Measurements from ENCODE around the gene ADAM19. TPM values are rescaled to one million over a fixed set of nuclear protein-coding genes. Genes with fewer than 3 reads are reported as not detected.

The ADAM19 gene
- total RNA-seq, 2 donors from 2014 or later, result 130 to 140 TPM

DNA sequence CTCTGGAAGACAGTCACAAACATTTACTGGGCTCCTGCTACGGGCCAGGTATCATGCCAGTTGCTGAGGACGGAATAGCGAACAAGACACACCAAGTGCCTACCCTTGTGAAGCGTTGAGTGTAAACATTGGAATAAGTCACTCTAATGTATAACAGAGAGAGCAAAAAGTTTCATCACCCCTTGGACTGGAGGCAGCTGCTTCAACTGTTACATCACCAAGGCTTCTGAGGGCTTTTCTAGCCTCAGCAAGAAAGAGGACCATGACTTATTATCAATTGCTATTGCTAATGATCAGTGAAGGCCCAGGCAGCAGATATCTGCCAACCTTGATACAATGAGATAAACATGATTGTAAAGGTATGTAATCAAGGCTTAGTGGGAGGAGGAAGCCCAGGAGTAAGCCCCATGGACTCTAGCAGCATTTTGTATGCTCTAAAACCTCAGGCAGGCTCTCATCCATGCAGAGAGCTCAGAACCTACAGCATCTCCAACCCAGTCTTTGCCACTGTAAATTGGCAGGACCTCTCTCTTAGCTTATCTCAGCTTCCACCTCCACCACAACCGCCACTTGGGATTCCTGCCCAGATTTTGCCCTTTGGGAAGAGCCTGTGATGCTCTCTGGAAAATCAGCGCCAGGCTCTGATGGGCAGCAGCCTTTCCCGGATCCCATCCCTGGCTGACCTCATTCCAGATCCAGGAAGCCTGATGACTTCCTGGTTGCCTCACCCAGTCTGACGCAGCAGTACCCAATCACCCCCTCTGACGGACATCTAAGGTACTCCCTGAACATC, 54.5 kb downstream of the ADAM19 start:
- peaks cover 8% of the 10 kb centered on the region for H3K36me3 Mint-ChIP-seq (ENCODE audit: low read depth)
- no peak for DNase-seq
- no peaks in the 10 kb centered on the region for H3K27me3 Mint-ChIP-seq
- no peaks in the 10 kb centered on the region for H3K9me3 ChIP-seq (ENCODE audit: control insufficient read depth, low read length, poor library complexity, severe bottlenecking)
- peaks cover 34% of the 10 kb centered on the region for H3K4me1 Mint-ChIP-seq
- ATAC-seq, result no peak
- peak overlapping the region; percentile 87 for H3K27ac Mint-ChIP-seq
- H3K4me3 Mint-ChIP-seq, result peak overlapping the region; percentile 41

DNA sequence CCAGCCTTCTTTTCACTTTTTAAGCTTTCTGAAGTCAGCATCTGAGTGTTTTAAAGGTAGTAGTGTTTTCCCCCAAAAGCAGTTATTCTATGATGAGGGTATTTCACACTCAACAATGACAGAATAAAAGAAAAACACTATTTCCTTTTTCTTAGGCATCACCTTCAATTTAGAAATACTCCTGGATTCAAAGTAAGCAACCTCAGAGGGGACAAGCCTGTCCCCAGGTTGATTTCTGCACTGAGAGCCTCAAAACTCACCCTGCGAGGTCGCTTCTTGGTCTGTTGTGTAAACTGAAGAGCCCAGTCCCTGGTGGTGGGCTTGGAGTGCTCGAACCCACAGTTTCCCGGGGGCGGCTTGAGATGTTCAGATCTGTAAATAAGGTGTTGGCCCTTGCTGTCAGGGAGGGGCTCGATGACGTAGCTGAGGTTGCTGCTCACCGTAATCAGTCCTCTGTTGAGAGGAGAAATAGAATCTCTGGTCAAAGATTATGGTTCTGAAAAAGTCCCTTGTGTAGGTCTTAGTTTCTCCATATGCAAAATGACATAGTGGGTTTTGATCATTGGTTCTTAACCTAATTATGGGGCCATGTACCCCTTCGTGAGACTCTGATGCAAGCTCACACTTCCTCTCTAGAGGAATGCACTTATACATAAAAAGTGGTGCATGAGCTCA, 55.9 kb downstream of the ADAM19 start:
- no peak for DNase-seq
- H3K27ac Mint-ChIP-seq, result peak overlapping the region; percentile 66
- H3K36me3 Mint-ChIP-seq (ENCODE audit: low read depth), result peaks cover 8% of the 10 kb centered on the region
- ATAC-seq, result peak; percentile 66
- no peaks in the 10 kb centered on the region for H3K9me3 ChIP-seq (ENCODE audit: control insufficient read depth, low read length, poor library complexity, severe bottlenecking)
- H3K27me3 Mint-ChIP-seq, result no peaks in the 10 kb centered on the region
- no peak overlapping the region for H3K4me3 Mint-ChIP-seq
- H3K4me1 Mint-ChIP-seq, result peaks cover 28% of the 10 kb centered on the region

GRCh38 chr5:157518963-157519362, 56.6 kb downstream of the ADAM19 start:
- no peak for ATAC-seq
- peaks cover 27% of the 10 kb centered on the region for H3K4me1 Mint-ChIP-seq
- H3K27me3 Mint-ChIP-seq, result no peaks in the 10 kb centered on the region
- H3K27ac Mint-ChIP-seq, result peak overlapping the region; percentile 66
- H3K9me3 ChIP-seq (ENCODE audit: control insufficient read depth, low read length, poor library complexity, severe bottlenecking), result no peaks in the 10 kb centered on the region
- no peak overlapping the region for H3K4me3 Mint-ChIP-seq
- no peak for DNase-seq
- H3K36me3 Mint-ChIP-seq (ENCODE audit: low read depth), result peaks cover 10% of the 10 kb centered on the region

DNA sequence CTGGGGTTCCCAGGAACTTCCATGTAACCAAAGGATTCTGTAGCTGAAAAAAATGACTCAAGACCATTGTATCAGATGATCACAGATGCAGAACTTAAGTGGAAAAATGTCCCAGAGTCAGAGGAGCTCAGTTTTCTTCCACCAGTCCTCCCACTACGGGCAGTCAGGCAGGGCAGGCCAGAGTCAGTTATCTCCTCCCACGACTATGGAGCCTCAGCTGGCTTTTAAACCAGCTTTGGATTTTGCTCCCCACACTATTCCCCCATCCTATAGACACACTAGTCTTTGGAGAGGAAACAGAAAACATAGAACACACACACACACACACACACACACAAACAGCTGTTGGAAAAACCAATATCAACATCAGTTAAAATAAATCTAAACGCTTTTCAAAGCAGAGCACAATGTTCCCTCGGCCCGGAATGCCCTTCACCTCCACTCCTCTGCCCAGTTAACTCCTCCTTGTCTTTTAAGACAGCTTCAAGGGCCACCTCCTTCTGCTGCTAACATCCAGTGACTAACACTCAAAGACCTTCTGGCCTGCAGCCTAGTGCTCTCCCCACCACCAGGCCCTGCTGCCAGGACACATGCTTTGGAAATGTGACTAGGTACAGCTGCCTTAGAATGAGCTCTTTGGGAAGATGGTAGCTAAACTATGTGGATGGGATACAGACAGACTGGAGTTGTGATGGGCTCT, 58.8 kb downstream of the ADAM19 start:
- no peak overlapping the region for H3K4me3 Mint-ChIP-seq
- peaks cover 35% of the 10 kb centered on the region for H3K4me1 Mint-ChIP-seq
- peak overlapping the region; percentile 72 for H3K27ac Mint-ChIP-seq
- ATAC-seq (no peak), DNase-seq (no peak)
- H3K9me3 ChIP-seq (ENCODE audit: control insufficient read depth, low read length, poor library complexity, severe bottlenecking), result no peaks in the 10 kb centered on the region
- H3K27me3 Mint-ChIP-seq, result no peaks in the 10 kb centered on the region
- H3K36me3 Mint-ChIP-seq (ENCODE audit: low read depth), result peaks cover 14% of the 10 kb centered on the region

DNA sequence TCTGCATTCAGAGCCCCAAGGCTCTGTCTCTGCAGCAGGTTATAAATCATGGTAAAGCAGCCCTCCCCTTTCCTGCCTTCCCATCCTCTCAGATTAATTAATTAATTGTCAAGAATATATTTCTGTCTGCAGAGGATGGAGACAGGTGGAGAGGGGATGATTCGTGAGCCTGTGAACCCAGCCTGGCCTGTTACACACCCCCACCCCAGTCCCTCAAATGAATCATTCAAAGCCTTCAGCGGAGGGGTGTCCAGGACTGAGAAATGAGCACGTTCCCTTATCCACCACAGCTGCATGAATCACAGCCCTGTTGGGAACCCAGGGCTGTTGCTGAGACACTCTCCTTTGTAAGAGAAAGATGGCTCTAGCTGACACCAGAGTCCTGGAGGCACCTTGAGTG, 59.6 kb downstream of the ADAM19 start:
- Mint-ChIP-seq H3K27ac (peak overlapping the region; percentile 72), H3K36me3 (ENCODE audit: low read depth) (peaks cover 9% of the 10 kb centered on the region), H3K4me3 (no peak overlapping the region), H3K4me1 (peaks cover 31% of the 10 kb centered on the region), H3K27me3 (no peaks in the 10 kb centered on the region)
- DNase-seq, result no peak
- no peak for ATAC-seq
- no peaks in the 10 kb centered on the region for H3K9me3 ChIP-seq (ENCODE audit: control insufficient read depth, low read length, poor library complexity, severe bottlenecking)

DNA sequence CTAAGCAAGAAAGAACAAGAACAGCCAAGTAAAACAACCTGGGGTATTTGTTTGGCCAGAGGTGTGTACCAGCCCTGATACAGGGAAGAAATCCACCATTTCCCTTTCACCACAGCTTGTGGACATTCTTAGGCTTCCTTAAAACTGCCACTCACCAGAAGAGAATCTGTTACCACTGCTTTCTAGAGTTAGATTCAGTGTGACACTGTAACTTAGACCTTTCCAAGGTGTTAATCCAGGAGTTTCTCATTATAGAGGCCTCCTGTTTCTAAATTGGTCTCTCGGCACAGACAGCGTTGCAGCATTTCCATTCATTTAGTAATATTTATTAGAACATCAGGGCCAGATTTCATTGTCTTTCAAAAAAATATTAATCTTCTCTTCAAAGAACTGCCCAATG, 60.6 kb downstream of the ADAM19 start:
- ATAC-seq, result no peak
- peaks cover 29% of the 10 kb centered on the region for H3K4me1 Mint-ChIP-seq

DNA sequence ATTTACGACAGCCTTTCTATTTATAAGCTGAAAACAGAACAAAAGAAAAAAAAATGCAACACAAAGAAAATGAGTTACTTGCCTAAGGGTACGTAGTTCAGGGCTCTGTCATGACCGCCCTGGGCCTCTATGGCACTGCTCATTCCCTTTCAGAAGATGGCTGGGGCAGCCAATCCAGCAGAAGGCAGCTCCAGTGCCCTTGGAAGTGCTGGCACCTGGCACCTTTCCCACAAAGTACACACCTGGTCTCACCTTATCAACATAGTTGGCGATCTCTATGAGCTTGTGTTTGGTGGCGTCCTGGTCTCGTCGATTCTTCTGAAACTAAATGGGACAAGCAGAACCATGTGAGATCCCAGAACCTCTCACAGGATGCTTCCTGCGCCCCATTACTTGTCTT, 62.4 kb downstream of the ADAM19 start:
- Mint-ChIP-seq H3K36me3 (ENCODE audit: low read depth) (peaks cover 13% of the 10 kb centered on the region), H3K4me1 (peaks cover 36% of the 10 kb centered on the region), H3K27ac (peak overlapping the region; percentile 86), H3K27me3 (no peaks in the 10 kb centered on the region), H3K4me3 (no peak overlapping the region)
- ATAC-seq (no peak), DNase-seq (no peak)
- H3K9me3 ChIP-seq (ENCODE audit: control insufficient read depth, low read length, poor library complexity, severe bottlenecking), result no peaks in the 10 kb centered on the region

More for the DNA sequence above, 60.6 kb downstream of the ADAM19 start:
- H3K4me3 Mint-ChIP-seq, result no peak overlapping the region
- no peak for DNase-seq
- H3K27ac Mint-ChIP-seq, result peak overlapping the region; percentile 88
- no peaks in the 10 kb centered on the region for H3K27me3 Mint-ChIP-seq
- H3K36me3 Mint-ChIP-seq (ENCODE audit: low read depth), result peaks cover 9% of the 10 kb centered on the region
- H3K9me3 ChIP-seq (ENCODE audit: control insufficient read depth, low read length, poor library complexity, severe bottlenecking), result no peaks in the 10 kb centered on the region

GRCh38 chr5:157511651-157512644, 63.6 kb downstream of the ADAM19 start:
- DNase-seq (peak in 1 of 3 donors; percentile 15), ATAC-seq (peak; percentile 50)
- H3K36me3 Mint-ChIP-seq (ENCODE audit: low read depth), result peaks cover 11% of the 10 kb centered on the region
- H3K4me1 Mint-ChIP-seq, result peaks cover 35% of the 10 kb centered on the region
- no peak overlapping the region for H3K4me3 Mint-ChIP-seq
- H3K27ac Mint-ChIP-seq, result peak overlapping the region; percentile 86
- no peaks in the 10 kb centered on the region for H3K27me3 Mint-ChIP-seq
- no peaks in the 10 kb centered on the region for H3K9me3 ChIP-seq (ENCODE audit: control insufficient read depth, low read length, poor library complexity, severe bottlenecking)

DNA sequence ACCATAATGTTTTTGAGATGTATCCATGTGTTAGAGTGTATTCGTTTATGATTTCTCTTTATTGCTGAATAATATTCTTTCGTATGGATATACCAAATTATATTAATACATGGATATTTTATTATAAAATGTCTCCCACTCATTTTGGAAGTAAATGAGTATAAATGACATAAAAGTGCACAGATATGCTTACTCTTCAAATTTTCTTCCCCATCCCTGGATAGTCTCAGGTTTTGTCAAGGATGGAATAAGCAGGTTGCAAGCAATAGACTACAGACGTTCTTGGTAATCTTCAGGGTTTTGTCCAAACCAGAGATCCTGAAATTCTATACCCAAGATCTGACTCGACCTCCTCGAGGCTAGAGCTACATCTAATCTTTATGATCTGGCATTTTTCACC, 64.9 kb downstream of the ADAM19 start:
- H3K27ac Mint-ChIP-seq, result no peak overlapping the region

DNA sequence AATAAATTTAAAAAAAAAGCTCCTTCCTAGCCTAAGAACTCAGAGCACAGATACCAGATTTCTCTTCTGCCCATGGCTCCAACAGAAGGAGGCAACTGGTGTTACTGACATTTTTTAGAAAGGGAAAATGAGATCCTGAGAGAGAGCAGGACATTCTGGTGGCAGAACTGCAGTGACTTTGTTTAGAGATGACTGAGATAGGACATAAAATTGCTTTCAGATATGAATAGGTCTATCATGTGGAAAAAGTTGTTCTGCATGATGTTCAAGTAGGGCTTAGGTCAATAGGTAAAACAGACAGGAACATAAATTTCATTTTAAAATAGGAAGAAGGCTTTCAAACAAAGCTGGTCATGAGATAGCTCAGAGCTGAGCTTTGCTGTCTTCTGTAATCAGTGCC, 66.0 kb downstream of the ADAM19 start:
- no peaks in the 10 kb centered on the region for H3K9me3 ChIP-seq (ENCODE audit: control insufficient read depth, low read length, poor library complexity, severe bottlenecking)
- H3K36me3 Mint-ChIP-seq (ENCODE audit: low read depth), result peaks cover 11% of the 10 kb centered on the region
- H3K27ac Mint-ChIP-seq, result no peak overlapping the region
- DNase-seq (no peak), ATAC-seq (no peak)
- H3K4me3 Mint-ChIP-seq, result no peak overlapping the region
- no peaks in the 10 kb centered on the region for H3K27me3 Mint-ChIP-seq
- H3K4me1 Mint-ChIP-seq, result peaks cover 44% of the 10 kb centered on the region

More for the DNA sequence above, 64.9 kb downstream of the ADAM19 start:
- DNase-seq, result no peak
- no peaks in the 10 kb centered on the region for H3K9me3 ChIP-seq (ENCODE audit: control insufficient read depth, low read length, poor library complexity, severe bottlenecking)
- Mint-ChIP-seq H3K4me1 (peaks cover 45% of the 10 kb centered on the region), H3K36me3 (ENCODE audit: low read depth) (peaks cover 13% of the 10 kb centered on the region), H3K4me3 (no peak overlapping the region), H3K27me3 (no peaks in the 10 kb centered on the region)
- no peak for ATAC-seq

GRCh38 chr5:157509093-157509492, 66.5 kb downstream of the ADAM19 start:
- H3K27ac Mint-ChIP-seq, result peak overlapping the region; percentile 83
- H3K4me3 Mint-ChIP-seq, result no peak overlapping the region
- peaks cover 11% of the 10 kb centered on the region for H3K36me3 Mint-ChIP-seq (ENCODE audit: low read depth)
- H3K9me3 ChIP-seq (ENCODE audit: control insufficient read depth, low read length, poor library complexity, severe bottlenecking), result no peaks in the 10 kb centered on the region
- ATAC-seq (no peak), DNase-seq (no peak)
- H3K4me1 Mint-ChIP-seq, result peaks cover 42% of the 10 kb centered on the region
- H3K27me3 Mint-ChIP-seq, result no peaks in the 10 kb centered on the region

GRCh38 chr5:157506981-157507780, 68.4 kb downstream of the ADAM19 start:
- DNase-seq, result no peak
- Mint-ChIP-seq H3K27me3 (no peaks in the 10 kb centered on the region), H3K27ac (peak overlapping the region; percentile 83), H3K36me3 (ENCODE audit: low read depth) (peaks cover 8% of the 10 kb centered on the region), H3K4me1 (peaks cover 33% of the 10 kb centered on the region), H3K4me3 (no peak overlapping the region)
- ATAC-seq, result no peak
- H3K9me3 ChIP-seq (ENCODE audit: control insufficient read depth, low read length, poor library complexity, severe bottlenecking), result no peaks in the 10 kb centered on the region
